Activated naive CD8-positive, alpha-beta T cell treated with anti-CD3 and anti-CD28 coated beads, Interleukin-2, amount 50 U/mL, for 24 hours (primary cell): ENCODE results near the gene CLSTN2.

ENCODE experiments used
- ATAC-seq: fragments of 150-1000 bp; cut with Tn5 transposase; one replicate; pipeline ENCODE4 v1.10.0; 2021
- DNase-seq: peaks from one replicate; pipeline ENCODE4 v3.0.0; 2021
- H3K27ac Mint-ChIP-seq: one replicate; pipeline ENCODE4 v1.8.0; 2021; ENCODE audit warnings: mild to moderate bottlenecking, mixed read lengths
- H3K27me3 Mint-ChIP-seq: one replicate; pipeline ENCODE4 v1.8.0; 2021; ENCODE audit warnings: mixed read lengths
- H3K36me3 Mint-ChIP-seq: one replicate; pipeline ENCODE4 v1.8.0; 2021; ENCODE audit warnings: low read depth, mixed read lengths
- H3K4me1 Mint-ChIP-seq: one replicate; pipeline ENCODE4 v1.8.0; 2021; ENCODE audit warnings: mixed read lengths
- H3K4me3 Mint-ChIP-seq: one replicate; pipeline ENCODE4 v1.8.0; 2021; ENCODE audit warnings: mild to moderate bottlenecking, moderate library complexity, mixed read lengths
- H3K9me3 Mint-ChIP-seq: one replicate; pipeline ENCODE4 v1.8.0; 2021; ENCODE audit warnings: mixed read lengths

CLSTN2 gene

GRCh38 chr3:140341203-140341602 lies 406.2 kb downstream of the CLSTN2 start:
- no peak overlapping the region for H3K27ac Mint-ChIP-seq
- no peaks in the 10 kb centered on the region for H3K4me1 Mint-ChIP-seq
- H3K27me3 Mint-ChIP-seq, result no peaks in the 10 kb centered on the region
- no peaks in the 10 kb centered on the region for H3K9me3 Mint-ChIP-seq
- DNase-seq (no peak), ATAC-seq (no peak)
- no peak overlapping the region for H3K4me3 Mint-ChIP-seq
- H3K36me3 Mint-ChIP-seq, result no peaks in the 10 kb centered on the region

- Mint-ChIP-seq H3K27me3 (no peaks in the 10 kb centered on the region), H3K9me3 (no peaks in the 10 kb centered on the region), H3K27ac (no peak overlapping the region), H3K4me3 (no peak overlapping the region), H3K4me1 (no peaks in the 10 kb centered on the region), H3K36me3 (no peaks in the 10 kb centered on the region)
- ATAC-seq (no peak), DNase-seq (no peak)
Observed at GRCh38 chr3:140341817-140342403, 406.9 kb downstream of the CLSTN2 start.

- ATAC-seq, result no peak
- Mint-ChIP-seq H3K27ac (no peak overlapping the region), H3K36me3 (no peaks in the 10 kb centered on the region), H3K4me3 (no peak overlapping the region), H3K9me3 (no peaks in the 10 kb centered on the region), H3K27me3 (no peaks in the 10 kb centered on the region), H3K4me1 (no peaks in the 10 kb centered on the region)
- DNase-seq, result no peak
Observed at GRCh38 chr3:140342668-140343067, 407.7 kb downstream of the CLSTN2 start.

GRCh38 chr3:140343211-140344081 lies 408.5 kb downstream of the CLSTN2 start:
- H3K36me3 Mint-ChIP-seq, result no peaks in the 10 kb centered on the region
- ATAC-seq (no peak), DNase-seq (no peak)
- no peak overlapping the region for H3K27ac Mint-ChIP-seq
- H3K4me3 Mint-ChIP-seq, result no peak overlapping the region
- H3K27me3 Mint-ChIP-seq, result peaks cover 1% of the 10 kb centered on the region
- H3K9me3 Mint-ChIP-seq, result peaks cover 3% of the 10 kb centered on the region
- no peaks in the 10 kb centered on the region for H3K4me1 Mint-ChIP-seq

GRCh38 chr3:140344082-140344454 lies 409.1 kb downstream of the CLSTN2 start:
- no peak for DNase-seq

GRCh38 chr3:140344601-140345205 lies 409.7 kb downstream of the CLSTN2 start:
- H3K27ac Mint-ChIP-seq, result no peak overlapping the region
- ATAC-seq (no peak), DNase-seq (no peak)
- H3K27me3 Mint-ChIP-seq, result peaks cover 3% of the 10 kb centered on the region
- no peaks in the 10 kb centered on the region for H3K4me1 Mint-ChIP-seq
- no peak overlapping the region for H3K4me3 Mint-ChIP-seq
- H3K36me3 Mint-ChIP-seq, result no peaks in the 10 kb centered on the region
- peaks cover 15% of the 10 kb centered on the region for H3K9me3 Mint-ChIP-seq

More at GRCh38 chr3:140344082-140344454, 409.1 kb downstream of the CLSTN2 start:
- no peak overlapping the region for H3K27ac Mint-ChIP-seq
- H3K27me3 Mint-ChIP-seq, result peaks cover 1% of the 10 kb centered on the region
- peaks cover 9% of the 10 kb centered on the region for H3K9me3 Mint-ChIP-seq
- ATAC-seq, result no peak
- no peaks in the 10 kb centered on the region for H3K4me1 Mint-ChIP-seq
- H3K4me3 Mint-ChIP-seq, result no peak overlapping the region
- H3K36me3 Mint-ChIP-seq, result no peaks in the 10 kb centered on the region

- Mint-ChIP-seq H3K4me3 (no peak overlapping the region), H3K36me3 (no peaks in the 10 kb centered on the region), H3K27ac (no peak overlapping the region), H3K4me1 (no peaks in the 10 kb centered on the region), H3K27me3 (peaks cover 4% of the 10 kb centered on the region), H3K9me3 (peaks cover 18% of the 10 kb centered on the region)
- no peak for ATAC-seq
- DNase-seq, result no peak
Observed at GRCh38 chr3:140347151-140347550, 412.2 kb downstream of the CLSTN2 start.

GRCh38 chr3:140349938-140350337 lies 415.0 kb downstream of the CLSTN2 start:
- no peaks in the 10 kb centered on the region for H3K36me3 Mint-ChIP-seq
- ATAC-seq (no peak), DNase-seq (no peak)
- peaks cover 18% of the 10 kb centered on the region for H3K9me3 Mint-ChIP-seq
- H3K27me3 Mint-ChIP-seq, result peaks cover 4% of the 10 kb centered on the region
- H3K4me1 Mint-ChIP-seq, result no peaks in the 10 kb centered on the region
- H3K4me3 Mint-ChIP-seq, result no peak overlapping the region
- H3K27ac Mint-ChIP-seq, result no peak overlapping the region

- Mint-ChIP-seq H3K4me3 (no peak overlapping the region), H3K27ac (no peak overlapping the region), H3K36me3 (no peaks in the 10 kb centered on the region), H3K27me3 (peaks cover 11% of the 10 kb centered on the region), H3K9me3 (peaks cover 18% of the 10 kb centered on the region), H3K4me1 (no peaks in the 10 kb centered on the region)
- ATAC-seq, result no peak
- no peak for DNase-seq
Observed at GRCh38 chr3:140351466-140351865, 416.5 kb downstream of the CLSTN2 start.

GRCh38 chr3:140355481-140355880 lies 420.5 kb downstream of the CLSTN2 start:
- ATAC-seq, result no peak
- Mint-ChIP-seq H3K27ac (no peak overlapping the region), H3K27me3 (peaks cover 6% of the 10 kb centered on the region), H3K4me3 (no peak overlapping the region), H3K36me3 (no peaks in the 10 kb centered on the region), H3K9me3 (no peaks in the 10 kb centered on the region), H3K4me1 (no peaks in the 10 kb centered on the region)
- no peak for DNase-seq

- H3K27me3 Mint-ChIP-seq, result peaks cover 6% of the 10 kb centered on the region
- no peaks in the 10 kb centered on the region for H3K4me1 Mint-ChIP-seq
- no peak overlapping the region for H3K27ac Mint-ChIP-seq
- DNase-seq (no peak), ATAC-seq (no peak)
- H3K9me3 Mint-ChIP-seq, result no peaks in the 10 kb centered on the region
- H3K4me3 Mint-ChIP-seq, result no peak overlapping the region
- H3K36me3 Mint-ChIP-seq, result no peaks in the 10 kb centered on the region
Observed at GRCh38 chr3:140358686-140359085, 423.7 kb downstream of the CLSTN2 start.

- H3K27ac Mint-ChIP-seq, result no peak overlapping the region
- H3K36me3 Mint-ChIP-seq, result no peaks in the 10 kb centered on the region
- H3K4me1 Mint-ChIP-seq, result no peaks in the 10 kb centered on the region
- H3K9me3 Mint-ChIP-seq, result no peaks in the 10 kb centered on the region
- peaks cover 6% of the 10 kb centered on the region for H3K27me3 Mint-ChIP-seq
- DNase-seq, result no peak
- H3K4me3 Mint-ChIP-seq, result no peak overlapping the region
- ATAC-seq, result no peak
Observed at GRCh38 chr3:140359233-140359995, 424.4 kb downstream of the CLSTN2 start.

GRCh38 chr3:140360332-140360731 lies 425.3 kb downstream of the CLSTN2 start:
- Mint-ChIP-seq H3K9me3 (no peaks in the 10 kb centered on the region), H3K27ac (no peak overlapping the region), H3K27me3 (peaks cover 5% of the 10 kb centered on the region), H3K36me3 (no peaks in the 10 kb centered on the region), H3K4me1 (no peaks in the 10 kb centered on the region), H3K4me3 (no peak overlapping the region)
- no peak for DNase-seq
- no peak for ATAC-seq

GRCh38 chr3:140363801-140364200 lies 428.8 kb downstream of the CLSTN2 start:
- ATAC-seq, result no peak
- no peak for DNase-seq
- no peaks in the 10 kb centered on the region for H3K9me3 Mint-ChIP-seq

More at GRCh38 chr3:140363801-140364200, 428.8 kb downstream of the CLSTN2 start:
- no peak overlapping the region for H3K4me3 Mint-ChIP-seq
- no peaks in the 10 kb centered on the region for H3K4me1 Mint-ChIP-seq
- no peaks in the 10 kb centered on the region for H3K36me3 Mint-ChIP-seq
- no peaks in the 10 kb centered on the region for H3K27me3 Mint-ChIP-seq
- no peak overlapping the region for H3K27ac Mint-ChIP-seq
